HCT116 (cell line): Measurements from ENCODE around the gene PITPNC1. TPM values are rescaled to one million over a fixed set of nuclear protein-coding genes. Genes with fewer than 3 reads are reported as not detected.

Experiments
- ATAC-seq: fragments of 200-7000 bp; cut with Tn5 transposase; 2 replicates; pipeline ENCODE4 v1.9.1; 2020; ENCODE audit warnings: mild to moderate bottlenecking, moderate library complexity
- BruUV-seq: library from RNA; stranded (reverse); fragments of 400-500 nt; replicated peaks from 2 replicates; lab custom pipeline; 2021; lab: Mats Ljungman, UMichigan
- CTCF ChIA-PET: fragments of 300-600 bp; sonication (Branson Sonifier 250); formaldehyde crosslinking; loops from one replicate; lab custom pipeline; 2021; ENCODE audit warnings: antibody characterized with exemption; lab: Charles Lee
- POLR2A ChIA-PET: fragments of 300-600, 350-600 bp; sonication (Branson Sonifier 250); formaldehyde crosslinking; loops from one replicate; lab custom pipeline; 2021; ENCODE audit warnings: antibody characterized with exemption; lab: Charles Lee
- RAD21 ChIA-PET, 2 experiments: fragments of 300-600 bp; sonication (Branson Sonifier 250); formaldehyde crosslinking; loops; one replicate each; lab custom pipeline; 2023; ENCODE audit warnings: low total read pairs in 2 of 2; ENCODE audit not compliant: uncharacterized antibody in 2 of 2, unreplicated experiment in 2 of 2, low non-redundant PET in 1 of 2; lab: Charles Lee
- DNase-seq: peaks from one replicate; pipeline ENCODE4 v3.0.0-alpha.2; 2010; ENCODE audit warnings: low read depth, low spot score
- H2AFZ ChIP-seq: fragments of 200-600 bp; shearing (Covaris generic), sonication (generic); 2 replicates; pipeline ENCODE4 v1.6.1; 2017; ENCODE audit warnings: low read depth, mixed run types, mixed read lengths, antibody characterized with exemption, low read length; ENCODE audit not compliant: poor library complexity, severe bottlenecking
- H3K27ac ChIP-seq: 2 replicates; pipeline ENCODE4 v1.5.1; 2012; ENCODE audit warnings: low read depth, low read length
- H3K27me3 ChIP-seq: fragments of 200-600 bp; sonication (generic); 2 replicates; pipeline ENCODE4 v1.6.1; 2016; ENCODE audit warnings: mixed run types, low read length, mixed read lengths; ENCODE audit not compliant: insufficient read depth
- H3K36me3 ChIP-seq, 2 experiments: fragments of 200-500 bp in 1 of 2; fragments of 200-600 bp in 1 of 2; sonication (Bioruptor generic) in 1 of 2; sonication (generic) in 1 of 2; 2 replicates each; pipeline versions ENCODE4 v1.5.1 to v1.6.1; 2014 to 2016; ENCODE audit warnings: low read length in 2 of 2, inconsistent platforms in 1 of 2, mixed read lengths in 1 of 2, mixed run types in 1 of 2; ENCODE audit not compliant: insufficient read depth in 2 of 2, control insufficient read depth in 1 of 2
- H3K4me1 ChIP-seq, 2 experiments: fragments of 200-600 bp in 1 of 2; sonication (generic) in 1 of 2; 2 replicates each; pipeline versions ENCODE4 v1.5.1 to v1.6.1; 2012 to 2017; ENCODE audit warnings: low read length in 2 of 2, inconsistent platforms in 1 of 2, mild to moderate bottlenecking in 1 of 2, mixed read lengths in 1 of 2, mixed run types in 1 of 2, moderate library complexity in 1 of 2; ENCODE audit not compliant: insufficient read depth in 2 of 2, control insufficient read depth in 1 of 2
- H3K4me2 ChIP-seq: fragments of 200-600 bp; sonication (generic); 2 replicates; pipeline ENCODE4 v1.6.1; 2017; ENCODE audit warnings: mixed run types, low read length, mixed read lengths
- H3K4me3 ChIP-seq, 2 experiments: fragments of 200-600 bp in 1 of 2; sonication (generic) in 1 of 2; replicated peaks in 1 of 2; 2 replicates each; pipeline ENCODE4 v1.5.1; 2011 to 2016; ENCODE audit warnings: low read length in 2 of 2, control low read depth in 1 of 2, low read depth in 1 of 2, mild to moderate bottlenecking in 1 of 2, mixed read lengths in 1 of 2, mixed run types in 1 of 2
- H3K79me2 ChIP-seq: fragments of 200-600 bp; sonication (generic); 2 replicates; pipeline ENCODE4 v1.6.1; 2017; ENCODE audit warnings: mild to moderate bottlenecking, mixed run types, low read length, moderate library complexity, mixed read lengths; ENCODE audit not compliant: insufficient read depth
- H3K9ac ChIP-seq: fragments of 200-600 bp; sonication (generic); 2 replicates; pipeline ENCODE4 v1.6.1; 2016; ENCODE audit warnings: low read length, mixed read lengths
- H3K9me2 ChIP-seq: fragments of 200-600 bp; sonication (generic), shearing (Covaris generic); 2 replicates; pipeline ENCODE4 v1.6.1; 2017; ENCODE audit warnings: mixed run types, mild to moderate bottlenecking, moderate library complexity; ENCODE audit not compliant: insufficient read depth
- H3K9me3 ChIP-seq, 2 experiments: fragments of 200-500 bp in 1 of 2; fragments of 200-600 bp in 1 of 2; sonication (Bioruptor generic) in 1 of 2; sonication (generic) in 1 of 2; 2 replicates each; pipeline ENCODE4 v1.6.1; 2014 to 2017; ENCODE audit warnings: low read length in 2 of 2, mixed read lengths in 2 of 2, inconsistent platforms in 1 of 2, low read depth in 1 of 2, mild to moderate bottlenecking in 1 of 2, mixed run types in 1 of 2, moderate library complexity in 1 of 2; ENCODE audit not compliant: control insufficient read depth in 1 of 2, insufficient read depth in 1 of 2
- H4K20me1 ChIP-seq: fragments of 200-600 bp; sonication (generic), shearing (Covaris generic); 2 replicates; pipeline ENCODE4 v1.6.1; 2017; ENCODE audit warnings: mixed run types, mild to moderate bottlenecking, moderate library complexity; ENCODE audit not compliant: insufficient read depth
- ATF3 ChIP-seq: IDR thresholded peaks from 2 replicates; pipeline ENCODE4 v1.6.1; 2012
- CBX3 ChIP-seq: IDR thresholded peaks from 2 replicates; pipeline ENCODE4 v1.6.1; 2012; ENCODE audit warnings: low read depth
- EGR1 ChIP-seq: IDR thresholded peaks from 2 replicates; pipeline ENCODE4 v1.6.1; 2012; ENCODE audit warnings: low read depth
- EZH2phosphoT487 ChIP-seq: fragments of 200-600 bp; IDR thresholded peaks from 2 replicates; pipeline ENCODE4 v1.6.1; 2018; ENCODE audit warnings: antibody characterized with exemption, borderline replicate concordance
- MAX ChIP-seq: IDR thresholded peaks from 2 replicates; pipeline ENCODE4 v1.6.1; 2012
- POLR2A ChIP-seq: IDR thresholded peaks from 2 replicates; pipeline ENCODE4 v1.7.0; 2011; ENCODE audit warnings: borderline replicate concordance; ENCODE audit not compliant: insufficient read depth, insufficient read length; ENCODE audit errors: extremely low read depth
- POLR2AphosphoS5 ChIP-seq: IDR thresholded peaks from 2 replicates; pipeline ENCODE4 v1.6.1; 2011; ENCODE audit warnings: mild to moderate bottlenecking, low read depth, low read length, moderate library complexity
- RAD21 ChIP-seq: IDR thresholded peaks from 2 replicates; pipeline ENCODE4 v1.6.1; 2012; ENCODE audit warnings: low read depth, mild to moderate bottlenecking
- SIN3A ChIP-seq: IDR thresholded peaks from 2 replicates; pipeline ENCODE4 v1.6.1; 2012; ENCODE audit warnings: low read depth
- SRF ChIP-seq: IDR thresholded peaks from 2 replicates; pipeline ENCODE4 v1.6.1; 2012; ENCODE audit warnings: low read depth
- YY1 ChIP-seq: IDR thresholded peaks from 2 replicates; pipeline ENCODE4 v1.6.1; 2011; ENCODE audit warnings: low read length, low read depth, moderate library complexity, mild to moderate bottlenecking; ENCODE audit not compliant: insufficient replicate concordance; ENCODE audit errors: extremely low read depth
- ZBTB33 ChIP-seq: IDR thresholded peaks from 2 replicates; pipeline ENCODE4 v1.6.1; 2011; ENCODE audit warnings: mild to moderate bottlenecking, low read length, moderate library complexity; ENCODE audit not compliant: insufficient replicate concordance; ENCODE audit errors: extremely low read depth
- ZFX ChIP-seq: fragments of 450-650 bp; IDR thresholded peaks from 2 replicates; pipeline ENCODE4 v1.6.1; 2017
- ZNF274 ChIP-seq: fragments of 200-500 bp; sonication (Bioruptor generic); IDR thresholded peaks from 2 replicates; pipeline ENCODE4 v1.6.1; 2014; ENCODE audit warnings: mild to moderate bottlenecking, low read depth, low read length, inconsistent platforms
- intact Hi-C: fragments of 100-400 bp; cut with micrococcal nuclease; formaldehyde crosslinking; loops from 2 replicates; pipeline ENCODE4 v1.10.0; 2022
- total RNA-seq: library from RNA; stranded (reverse); gene quantifications from one replicate; pipeline ENCODE4 v1.2.1, GENCODE V29; 2021; ENCODE audit not compliant: unreplicated experiment

The PITPNC1 gene
- total RNA-seq, 1 experiment from 2014 or later: 41.9 TPM

- intact Hi-C loops: no loop called here
These were observed 279.6 kb downstream of the PITPNC1 start for GRCh38 chr17:67656494-67657203.

More at GRCh38 chr17:67656494-67657203, 279.6 kb downstream of the PITPNC1 start:
- Histone ChIP-seq H3K9me3 (peaks cover 0 to 10% of the 10 kb centered on the region in 2 experiments; a peak in 1 of 4 replicates), H3K9me2 (no peaks in the 10 kb centered on the region), H3K4me1 (no peaks in the 10 kb centered on the region), H3K36me3 (no peaks in the 10 kb centered on the region), H4K20me1 (no peaks in the 10 kb centered on the region), H3K9ac (no peak overlapping the region), H3K27ac (no peak overlapping the region), H2AFZ (no peak overlapping the region), H3K79me2 (no peaks in the 10 kb centered on the region), H3K4me3 (no peak overlapping the region), H3K27me3 (no peaks in the 10 kb centered on the region), H3K4me2 (no peak overlapping the region)
- POLR2A ChIA-PET: interaction anchor here (0.7 kb wide), 1 partner anchor 1515 kb away, joined by 3 read pairs; no protein-coding TSS in a partner anchor
- DNase-seq: no peak
- CTCF ChIA-PET: no interaction called here
- no peak for ATAC-seq
- no TSS peak for BruUV-seq
- RAD21 ChIA-PET: no interaction called here
- no peak for TF ChIP-seq ZNF274
- TF ChIP-seq POLR2A: no peak
- TF ChIP-seq RAD21: no peak
- no peak for TF ChIP-seq ATF3
- TF ChIP-seq ZBTB33: no peak
- TF ChIP-seq YY1: no peak
- TF ChIP-seq MAX: no peak
- no peak for TF ChIP-seq SRF
- no peak for TF ChIP-seq EGR1
- no peak for TF ChIP-seq ZFX
- TF ChIP-seq SIN3A: no peak
- no peak for TF ChIP-seq POLR2AphosphoS5
- TF ChIP-seq CBX3: no peak
- no peak for TF ChIP-seq EZH2phosphoT487
